Stimulated activated CD8-positive, alpha-beta memory T cell treated with anti-CD3 and anti-CD28 coated beads, Interleukin-15, amount 100 ng/mL, for 48 hours (primary cell): ENCODE results near the gene NPEPL1.
"Not testable (repeated sequence)": the region's sequence is repeated elsewhere in the genome, so short reads cannot be mapped to it uniquely, and the experiment has no call there.

Experiments
- DNase-seq, 2 donors: peaks; one replicate each; pipeline ENCODE4 v3.0.0-alpha.2; 2020; ENCODE audit warnings: low read depth in 2 of 2

NPEPL1 gene

GRCh38 chr20:58692579-58693225, at the start of gene NPEPL1:
NPEPL1 (plus strand) TSS chr20:58692800; CDS start chr20:58692901, 101 bp downstream.
- peak; percentile 51 to 55 for DNase-seq

GRCh38 chr20:58642896-58643295, 49.7 kb upstream of the NPEPL1 start:
- DNase-seq, result not testable (repeated sequence)

- no peak for DNase-seq
Observed at GRCh38 chr20:58645412-58645968, 47.1 kb upstream of the NPEPL1 start.

GRCh38 chr20:58646257-58646656, 46.3 kb upstream of the NPEPL1 start:
- DNase-seq, result no peak

- no peak for DNase-seq
Observed at GRCh38 chr20:58646703-58647102, 45.9 kb upstream of the NPEPL1 start.

- no peak for DNase-seq
Observed at GRCh38 chr20:58647162-58647795, 45.3 kb upstream of the NPEPL1 start.

GRCh38 chr20:58647796-58648501, 44.7 kb upstream of the NPEPL1 start:
- DNase-seq, result no peak

GRCh38 chr20:58648502-58648825, 44.1 kb upstream of the NPEPL1 start:
- DNase-seq, result not testable (repeated sequence)

- no peak for DNase-seq
Observed at GRCh38 chr20:58649288-58650180, 43.1 kb upstream of the NPEPL1 start.

- no peak for DNase-seq
Observed at GRCh38 chr20:58650181-58650775, 42.3 kb upstream of the NPEPL1 start.

- DNase-seq, result peak; percentile 82 to 86
Observed at GRCh38 chr20:58650776-58651558, 41.6 kb upstream of the NPEPL1 start, which contains the start of gene STX16. STX16 (plus strand) TSS chr20:58651283; CDS start chr20:58652007, 724 bp downstream.

GRCh38 chr20:58651559-58651945, 41.0 kb upstream of the NPEPL1 start:
- DNase-seq, result no peak

- peak in 1 of 2 donors; percentile 39 for DNase-seq
Observed at GRCh38 chr20:58651946-58652605, 40.5 kb upstream of the NPEPL1 start.

- DNase-seq, result no peak
Observed at GRCh38 chr20:58652606-58653294, 39.9 kb upstream of the NPEPL1 start.

- no peak for DNase-seq
Observed at GRCh38 chr20:58654337-58654736, 38.3 kb upstream of the NPEPL1 start.

- no peak for DNase-seq
Observed at GRCh38 chr20:58655328-58656107, 37.1 kb upstream of the NPEPL1 start.

- no peak for DNase-seq
Observed at GRCh38 chr20:58656831-58657230, 35.8 kb upstream of the NPEPL1 start.

GRCh38 chr20:58657262-58657661, 35.3 kb upstream of the NPEPL1 start:
- DNase-seq, result no peak
